ENCODE data around the gene APBB1. TPM values are rescaled to one million over a fixed set of nuclear protein-coding genes. Genes with fewer than 3 reads are reported as not detected.

Gene APBB1
- total and polyA plus RNA-seq, 2 experiments from 2014 or later: 43.1 to 46.2 TPM

DNA sequence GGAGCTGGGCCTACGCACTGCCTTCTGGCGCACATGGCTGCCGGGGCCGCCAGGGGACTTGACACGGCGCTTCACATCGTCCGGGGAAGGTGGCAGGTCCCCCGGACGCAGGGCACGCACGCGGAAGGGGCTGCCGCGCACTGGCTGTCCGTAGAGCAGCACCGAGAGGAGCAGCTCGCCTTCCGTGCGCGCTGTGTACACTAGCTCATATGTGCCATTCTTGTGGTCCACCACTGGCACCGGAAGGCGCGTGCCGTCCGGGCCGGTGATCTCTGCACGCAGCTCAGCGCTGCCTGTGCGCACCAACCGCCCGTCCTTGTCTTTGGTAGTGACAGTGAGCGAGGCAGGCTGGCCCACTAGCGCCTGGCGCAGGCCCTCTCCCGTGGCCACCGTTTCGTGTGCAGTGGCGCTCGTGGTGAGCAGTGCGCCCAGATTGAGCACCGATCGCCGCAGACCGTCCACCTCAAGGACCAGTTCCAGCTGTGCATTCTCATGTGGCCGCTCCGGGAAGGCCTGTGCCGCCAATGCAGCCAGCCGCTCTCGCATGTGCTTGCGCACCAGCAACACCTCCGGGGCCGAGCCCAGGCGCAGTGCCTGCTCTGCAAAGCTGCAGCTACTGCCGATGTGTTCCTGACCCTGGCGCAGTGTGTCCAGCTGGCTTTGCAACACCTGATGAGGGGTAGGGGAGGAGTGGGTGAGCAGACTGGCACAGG, 37.6 kb upstream of the APBB1 start:
- in situ Hi-C loops (cut with MboI): no loop called here
- no peaks in the 10 kb centered on the region for H3K9me3 ChIP-seq (ENCODE audit: low read depth)
- H3K9ac ChIP-seq: no peak overlapping the region
- peaks cover 5% of the 10 kb centered on the region; the same call in 1 of the 2 replicates for H3K36me3 ChIP-seq (ENCODE audit: low read depth)
- no peak for TF ChIP-seq EZH2phosphoT487 (IDR thresholded peaks at IDR 0.05; ENCODE audit: insufficient read depth, low read depth)
- no peak for TF ChIP-seq EZH2 (IDR thresholded peaks at IDR 0.05; ENCODE audit: insufficient read depth, poor library complexity, severe bottlenecking)
- H3K4me3 ChIP-seq: no peak overlapping the region
- no peak overlapping the region for H3K27ac ChIP-seq
- H3F3A ChIP-seq (ENCODE audit: insufficient read depth): no peaks in the 10 kb centered on the region; the same call in 1 of the 2 replicates
- no peak overlapping the region for H2AFZ ChIP-seq
- 97% methylated on average over 48 to 56 of the region's 56 CpGs for WGBS, 2 experiments (ENCODE audit: low coverage in 1 of 2, low lambda C conversion rate in 2 of 2, missing lambda C conversion rate in 2 of 2)
- peaks cover 11% of the 10 kb centered on the region for H3K4me1 ChIP-seq (ENCODE audit: insufficient read depth)
- DNase-seq: no peak
- no peaks in the 10 kb centered on the region for H4K20me1 ChIP-seq (ENCODE audit: insufficient read depth)
- H3K27me3 ChIP-seq (replicated peaks; ENCODE audit: insufficient read depth): no peaks in the 10 kb centered on the region
- H3K4me2 ChIP-seq (ENCODE audit: unreplicated experiment): no peak overlapping the region
- no peaks in the 10 kb centered on the region for H3K9me2 ChIP-seq (ENCODE audit: insufficient read depth)
- no peaks in the 10 kb centered on the region for H3K79me2 ChIP-seq (ENCODE audit: insufficient read depth)

DNA sequence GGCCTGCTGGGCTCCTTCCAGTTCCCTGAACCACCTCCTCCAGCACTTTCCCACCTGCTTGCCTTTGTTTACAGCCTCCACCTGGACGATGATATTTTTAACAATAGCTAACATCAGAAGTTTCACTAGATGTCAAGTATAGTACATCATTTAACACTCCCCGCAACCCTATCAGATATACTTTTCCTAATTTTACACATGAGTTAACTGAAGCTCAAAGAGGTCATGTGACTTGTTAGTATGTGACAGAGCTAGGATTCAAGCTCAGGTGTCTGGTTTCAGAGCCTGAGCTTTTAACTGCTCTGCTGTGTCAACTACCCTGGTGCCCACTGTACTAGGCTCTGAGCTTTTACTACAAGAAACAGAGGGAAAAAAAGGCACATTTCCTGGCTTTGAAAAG, 36.2 kb upstream of the APBB1 start:
- TF ChIP-seq EZH2phosphoT487 (IDR thresholded peaks at IDR 0.05; ENCODE audit: insufficient read depth, low read depth): no peak
- no peak for TF ChIP-seq EZH2 (IDR thresholded peaks at IDR 0.05; ENCODE audit: insufficient read depth, poor library complexity, severe bottlenecking)
- Histone ChIP-seq H3K4me3 (no peak overlapping the region), H3K4me2 (ENCODE audit: unreplicated experiment) (no peak overlapping the region), H3K79me2 (ENCODE audit: insufficient read depth) (no peaks in the 10 kb centered on the region), H3F3A (ENCODE audit: insufficient read depth) (no peaks in the 10 kb centered on the region; the same call in 1 of the 2 replicates), H2AFZ (no peak overlapping the region), H3K4me1 (ENCODE audit: insufficient read depth) (peaks cover 11% of the 10 kb centered on the region), H3K27me3 (replicated peaks; ENCODE audit: insufficient read depth) (no peaks in the 10 kb centered on the region), H3K9me3 (ENCODE audit: low read depth) (no peaks in the 10 kb centered on the region), H3K9ac (no peak overlapping the region), H3K36me3 (ENCODE audit: low read depth) (peaks cover 8% of the 10 kb centered on the region; the same call in 1 of the 2 replicates), H3K9me2 (ENCODE audit: insufficient read depth) (no peaks in the 10 kb centered on the region), H3K27ac (no peak overlapping the region), H4K20me1 (ENCODE audit: insufficient read depth) (no peaks in the 10 kb centered on the region)
- in situ Hi-C loops (cut with MboI): no loop called here
- DNase-seq: no peak
- 46 to 64% methylated on average over 2 of the region's 2 CpGs for WGBS, 2 experiments (ENCODE audit: low coverage in 1 of 2, low lambda C conversion rate in 2 of 2, missing lambda C conversion rate in 2 of 2)

DNA sequence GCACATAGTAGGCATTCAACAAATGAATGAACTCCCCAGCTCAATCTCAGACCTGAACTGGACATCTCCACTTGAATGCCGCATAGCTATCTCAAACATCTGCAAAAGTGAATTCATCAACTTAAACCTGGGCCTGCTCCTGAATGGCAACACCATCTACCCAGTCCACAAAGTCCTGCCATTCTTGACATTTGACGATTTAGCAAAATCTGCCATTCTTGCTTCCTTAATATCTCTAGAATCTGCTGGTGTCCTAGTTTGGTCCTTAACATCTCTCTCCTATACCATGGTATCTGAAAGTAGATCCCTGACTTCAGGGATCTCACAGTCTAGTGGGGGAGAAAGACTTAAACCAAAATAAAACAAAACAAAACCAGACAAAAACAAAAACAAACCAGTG, 34.3 kb upstream of the APBB1 start:
- no peak for TF ChIP-seq EZH2 (IDR thresholded peaks at IDR 0.05; ENCODE audit: insufficient read depth, poor library complexity, severe bottlenecking)
- TF ChIP-seq EZH2phosphoT487 (IDR thresholded peaks at IDR 0.05; ENCODE audit: insufficient read depth, low read depth): no peak
- Histone ChIP-seq H3K4me1 (ENCODE audit: insufficient read depth) (peaks cover 11% of the 10 kb centered on the region), H3K9me3 (ENCODE audit: low read depth) (no peaks in the 10 kb centered on the region), H3F3A (ENCODE audit: insufficient read depth) (no peaks in the 10 kb centered on the region; the same call in 1 of the 2 replicates), H3K9ac (no peak overlapping the region), H3K79me2 (ENCODE audit: insufficient read depth) (no peaks in the 10 kb centered on the region), H2AFZ (no peak overlapping the region), H3K27me3 (replicated peaks; ENCODE audit: insufficient read depth) (no peaks in the 10 kb centered on the region), H3K4me3 (no peak overlapping the region), H3K9me2 (ENCODE audit: insufficient read depth) (no peaks in the 10 kb centered on the region), H3K27ac (no peak overlapping the region), H3K4me2 (ENCODE audit: unreplicated experiment) (no peak overlapping the region), H4K20me1 (ENCODE audit: insufficient read depth) (no peaks in the 10 kb centered on the region), H3K36me3 (ENCODE audit: low read depth) (peaks cover 9% of the 10 kb centered on the region; the same call in 1 of the 2 replicates)
- DNase-seq: no peak
- WGBS, 2 experiments (ENCODE audit: low coverage in 1 of 2, low lambda C conversion rate in 2 of 2, missing lambda C conversion rate in 2 of 2): 98 to 100% methylated on average over 2 of the region's 2 CpGs
- in situ Hi-C loops (cut with MboI): no loop called here

DNA sequence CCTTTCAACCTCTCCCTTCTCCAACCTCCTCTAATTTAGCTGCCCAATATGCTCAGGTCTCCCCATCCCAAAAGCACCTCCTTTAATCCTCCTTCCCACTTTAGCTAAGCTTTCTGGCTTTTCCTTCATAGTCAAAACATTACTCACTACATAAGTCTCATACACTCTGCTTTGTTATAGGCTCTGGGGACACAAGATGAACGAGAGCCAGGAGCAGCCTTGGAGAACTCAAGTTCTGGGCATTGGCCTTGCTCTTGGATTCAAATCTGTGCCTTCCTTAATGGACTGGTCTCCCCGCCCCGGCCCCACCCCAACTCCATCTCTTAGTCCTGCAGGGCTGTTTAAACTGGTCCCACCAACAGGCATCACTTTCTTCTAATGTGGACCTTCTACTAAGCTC, 33.3 kb upstream of the APBB1 start:
- peak; percentile 60 for DNase-seq
- WGBS, 2 experiments (ENCODE audit: low coverage in 1 of 2, low lambda C conversion rate in 2 of 2, missing lambda C conversion rate in 2 of 2): 72 to 80% methylated on average over 3 of the region's 3 CpGs
- Histone ChIP-seq H4K20me1 (ENCODE audit: insufficient read depth) (no peaks in the 10 kb centered on the region), H3K9ac (no peak overlapping the region), H3K4me2 (ENCODE audit: unreplicated experiment) (no peak overlapping the region), H3K27ac (no peak overlapping the region), H2AFZ (no peak overlapping the region), H3K4me1 (ENCODE audit: insufficient read depth) (peaks cover 11% of the 10 kb centered on the region), H3K79me2 (ENCODE audit: insufficient read depth) (no peaks in the 10 kb centered on the region), H3K27me3 (replicated peaks; ENCODE audit: insufficient read depth) (no peaks in the 10 kb centered on the region), H3K9me2 (ENCODE audit: insufficient read depth) (no peaks in the 10 kb centered on the region), H3K36me3 (ENCODE audit: low read depth) (peaks cover 9% of the 10 kb centered on the region; the same call in 1 of the 2 replicates), H3K4me3 (no peak overlapping the region), H3K9me3 (ENCODE audit: low read depth) (no peaks in the 10 kb centered on the region), H3F3A (ENCODE audit: insufficient read depth) (no peaks in the 10 kb centered on the region; the same call in 1 of the 2 replicates)
- in situ Hi-C loops (cut with MboI): no loop called here
- TF ChIP-seq EZH2 (IDR thresholded peaks at IDR 0.05; ENCODE audit: insufficient read depth, poor library complexity, severe bottlenecking) (no peak), EZH2phosphoT487 (IDR thresholded peaks at IDR 0.05; ENCODE audit: insufficient read depth, low read depth) (no peak)
